ENCODE measurements around the gene GSK3A.
A peak's percentile ranks its signal among the peaks of the same experiment; 100 is the strongest.

Gene GSK3A

DNA sequence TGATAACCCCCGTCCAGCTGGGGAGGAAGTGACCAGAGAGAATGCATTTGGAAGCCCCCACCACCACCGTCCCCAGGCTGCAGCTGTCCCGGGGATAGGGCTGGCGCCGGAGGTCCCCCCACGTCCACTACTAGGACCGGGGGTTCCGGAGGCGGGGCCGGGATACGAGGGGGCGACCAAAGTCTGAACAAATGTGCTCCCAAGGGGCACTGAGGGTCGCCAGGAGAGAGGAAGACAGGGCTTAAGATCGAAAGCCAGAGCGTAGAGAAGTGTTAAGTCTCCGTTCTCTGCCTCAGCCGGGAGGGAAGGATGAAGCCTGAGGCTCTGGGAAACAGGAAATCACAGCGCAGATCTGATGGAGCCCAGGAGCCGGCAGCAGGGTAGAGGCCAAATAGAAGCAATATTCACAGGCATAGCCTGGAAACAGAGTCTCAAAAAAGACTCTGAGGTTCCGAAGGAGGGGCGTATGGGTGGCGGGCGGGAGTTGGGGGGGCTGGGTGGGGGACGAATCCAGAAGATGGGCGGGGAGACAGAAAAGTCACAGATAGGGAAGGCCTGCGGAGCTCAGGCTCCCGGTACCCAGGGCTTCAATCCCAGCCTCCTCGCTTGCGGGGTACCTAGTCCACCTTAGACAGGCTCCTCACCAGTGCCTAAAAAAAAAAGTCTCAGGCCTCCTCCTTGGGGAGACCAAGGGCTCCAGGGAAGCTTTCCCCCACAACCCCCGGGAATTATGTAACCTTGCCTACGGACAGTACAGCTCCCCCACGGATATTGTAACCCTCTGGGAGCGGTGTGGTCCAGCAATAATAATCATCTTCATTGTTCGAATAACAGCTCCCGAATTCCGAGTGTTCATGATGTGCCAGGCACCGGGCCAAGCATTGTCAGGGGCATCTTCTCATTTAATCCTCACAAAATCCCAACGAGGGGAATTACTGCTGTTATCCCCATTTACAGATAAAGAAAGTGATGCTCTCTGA, 13.7 kb upstream of the GSK3A start:
- DNase-seq (ENCODE audit: low read depth, low spot score): peak; percentile 54
- in situ Hi-C loops (cut with HindIII; ENCODE audit: low sequenced_read_pairs): no loop called here
- peak overlapping the region; percentile 53 for H3K4me3 ChIP-seq (ENCODE audit: low read depth, low read length)
- TF ChIP-seq, protein P1, sequence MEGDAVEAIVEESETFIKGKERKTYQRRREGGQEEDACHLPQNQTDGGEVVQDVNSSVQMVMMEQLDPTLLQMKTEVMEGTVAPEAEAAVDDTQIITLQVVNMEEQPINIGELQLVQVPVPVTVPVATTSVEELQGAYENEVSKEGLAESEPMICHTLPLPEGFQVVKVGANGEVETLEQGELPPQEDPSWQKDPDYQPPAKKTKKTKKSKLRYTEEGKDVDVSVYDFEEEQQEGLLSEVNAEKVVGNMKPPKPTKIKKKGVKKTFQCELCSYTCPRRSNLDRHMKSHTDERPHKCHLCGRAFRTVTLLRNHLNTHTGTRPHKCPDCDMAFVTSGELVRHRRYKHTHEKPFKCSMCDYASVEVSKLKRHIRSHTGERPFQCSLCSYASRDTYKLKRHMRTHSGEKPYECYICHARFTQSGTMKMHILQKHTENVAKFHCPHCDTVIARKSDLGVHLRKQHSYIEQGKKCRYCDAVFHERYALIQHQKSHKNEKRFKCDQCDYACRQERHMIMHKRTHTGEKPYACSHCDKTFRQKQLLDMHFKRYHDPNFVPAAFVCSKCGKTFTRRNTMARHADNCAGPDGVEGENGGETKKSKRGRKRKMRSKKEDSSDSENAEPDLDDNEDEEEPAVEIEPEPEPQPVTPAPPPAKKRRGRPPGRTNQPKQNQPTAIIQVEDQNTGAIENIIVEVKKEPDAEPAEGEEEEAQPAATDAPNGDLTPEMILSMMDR (IDR thresholded peaks at IDR 0.05; ENCODE audit: low read depth, low read length): no peak

DNA sequence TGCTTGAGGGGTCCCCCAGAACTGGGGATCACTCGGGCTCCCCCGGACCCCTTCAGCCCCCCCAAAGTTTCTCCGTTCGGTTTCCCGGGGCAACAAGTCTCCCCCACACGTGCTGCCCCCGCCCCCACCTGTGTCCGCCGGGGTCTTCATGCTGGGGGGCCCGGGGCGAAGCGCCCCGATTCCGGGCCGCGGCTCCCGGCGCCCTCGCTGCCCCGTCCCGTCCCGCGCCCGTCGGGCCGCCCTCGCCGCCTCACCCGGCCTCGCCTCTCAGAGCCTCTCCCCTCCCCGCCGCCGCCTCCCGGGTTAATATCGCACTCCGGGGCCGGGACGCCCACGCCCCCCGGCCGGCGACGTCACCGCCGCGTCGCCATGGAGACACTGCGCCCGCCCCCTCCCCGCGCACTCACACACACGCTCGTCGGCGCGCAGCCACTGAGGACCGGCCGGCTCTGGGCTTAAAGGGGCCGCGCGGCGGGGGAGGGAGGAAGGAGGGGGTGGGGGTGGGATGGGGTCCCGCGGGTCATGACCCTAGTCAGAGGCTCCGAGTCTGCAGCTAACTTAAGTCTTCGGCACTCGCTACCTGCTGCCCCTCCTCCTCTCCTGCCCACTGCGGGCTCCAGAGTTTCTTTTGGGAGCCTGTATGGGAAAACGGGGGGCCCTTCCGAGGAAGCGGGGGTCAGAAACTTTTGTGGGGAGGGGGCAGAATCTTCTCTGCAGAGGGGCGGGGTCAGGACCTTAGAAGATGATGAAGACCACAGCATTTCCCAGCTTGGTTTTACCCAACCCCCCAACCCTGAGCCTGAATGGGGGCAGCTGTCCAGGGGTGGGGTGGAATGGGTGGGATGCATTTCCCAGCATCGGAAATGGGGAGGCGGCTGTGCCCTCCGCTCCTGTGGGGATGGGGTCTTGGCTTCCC, 12.7 kb upstream of the GSK3A start, which contains the start of gene ERF:
ERF (minus strand) TSS at position 279 of the 916 bp plus-strand sequence; CDS start at position 150, 129 bp downstream.
- in situ Hi-C loops (cut with HindIII; ENCODE audit: low sequenced_read_pairs): no loop called here
- TF ChIP-seq, protein P1 (IDR thresholded peaks at IDR 0.05; ENCODE audit: low read depth, low read length): no peak
- DNase-seq (ENCODE audit: low read depth, low spot score): peak; percentile 92
- peak within 1 kb of the TSS; percentile 98 for H3K4me3 ChIP-seq (ENCODE audit: low read depth, low read length)

DNA sequence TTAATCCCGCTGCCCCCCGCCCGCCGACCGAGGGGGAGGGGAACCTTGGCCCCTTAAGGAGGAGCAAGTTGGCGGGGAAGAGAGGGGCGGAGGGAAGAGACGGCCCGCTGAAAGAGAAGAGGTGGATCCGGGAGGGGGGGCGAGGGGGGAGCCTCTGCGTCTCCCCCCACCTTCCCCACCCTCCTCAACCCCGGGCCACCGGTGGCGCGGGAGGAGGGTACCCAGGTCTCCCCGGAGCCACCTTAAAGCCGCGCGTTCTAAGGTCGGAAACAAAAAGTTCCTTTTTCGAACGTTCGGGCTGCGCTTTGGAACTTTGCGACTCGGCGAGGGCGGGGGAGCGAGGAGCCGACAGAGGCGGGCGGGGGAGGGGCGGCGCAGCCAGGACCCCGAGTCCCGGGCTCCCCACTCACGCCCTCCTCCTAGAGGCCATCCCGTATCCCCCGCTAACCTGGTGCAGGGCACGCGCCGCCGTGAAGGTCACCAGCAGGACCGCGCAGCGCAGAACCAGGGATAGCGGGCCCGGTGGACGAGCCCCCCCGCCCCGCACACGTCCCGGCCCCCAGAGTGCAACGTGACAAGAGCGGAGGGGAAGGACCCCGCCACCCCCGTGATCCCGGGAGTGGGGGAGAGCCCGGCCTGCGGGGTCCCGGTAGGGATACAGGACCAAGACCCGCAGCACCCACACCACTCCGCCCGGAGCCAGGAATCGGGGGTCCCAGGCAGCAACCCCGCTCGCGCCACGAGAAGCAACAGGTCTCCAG, 11.9 kb upstream of the GSK3A start:
- peak; percentile 68 for DNase-seq (ENCODE audit: low read depth, low spot score)
- TF ChIP-seq, protein P1 (IDR thresholded peaks at IDR 0.05; ENCODE audit: low read depth, low read length): no peak
- peak overlapping the region; percentile 98 for H3K4me3 ChIP-seq (ENCODE audit: low read depth, low read length)
- in situ Hi-C loops (cut with HindIII; ENCODE audit: low sequenced_read_pairs): no loop called here

DNA sequence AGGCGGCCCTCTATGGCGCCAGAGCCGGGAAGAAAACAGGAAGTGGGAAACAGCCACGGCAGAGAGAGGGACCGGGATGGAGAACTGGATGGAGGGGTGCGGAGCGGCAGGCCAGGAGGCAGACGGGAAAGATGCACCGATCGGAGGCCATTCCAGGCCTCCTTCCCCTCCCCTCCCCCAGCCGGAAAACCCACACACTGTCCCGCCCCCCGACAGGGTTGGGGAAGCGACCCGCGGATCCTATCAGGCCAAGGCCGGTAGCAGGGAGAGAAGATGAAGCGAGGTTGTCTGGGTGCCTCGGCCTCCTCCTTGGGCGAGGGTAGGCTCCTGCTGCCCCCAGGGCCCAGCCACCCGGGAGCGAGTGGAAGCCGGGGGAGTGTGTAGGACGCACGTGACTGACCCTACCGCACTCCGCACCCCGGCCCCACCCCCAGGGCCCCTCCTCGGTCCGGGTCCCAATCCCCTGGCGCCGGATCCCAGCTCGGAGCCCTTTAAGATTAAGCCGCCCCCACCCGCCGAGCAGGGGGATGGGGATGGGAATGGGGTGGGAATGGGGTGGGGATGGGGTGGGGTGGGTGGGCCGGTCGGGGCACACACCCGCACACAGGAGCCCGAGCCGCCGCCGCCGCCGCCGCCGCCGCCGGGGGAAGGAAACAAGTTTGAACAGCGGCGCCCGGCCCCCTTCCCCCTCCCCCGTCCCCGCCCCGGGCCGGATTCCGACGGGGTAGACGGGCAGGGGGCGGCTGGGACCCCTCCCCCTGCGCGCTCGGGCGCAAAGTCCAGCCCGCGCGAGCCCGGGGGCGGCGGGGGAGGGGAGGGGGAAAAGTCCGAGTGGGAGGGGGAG, 11.1 kb upstream of the GSK3A start:
- H3K4me3 ChIP-seq (ENCODE audit: low read depth, low read length): peak overlapping the region; percentile 98
- DNase-seq (ENCODE audit: low read depth, low spot score): peak; percentile 28
- TF ChIP-seq, protein P1 (IDR thresholded peaks at IDR 0.05; ENCODE audit: low read depth, low read length): no peak
- in situ Hi-C loops (cut with HindIII; ENCODE audit: low sequenced_read_pairs): no loop called here

DNA sequence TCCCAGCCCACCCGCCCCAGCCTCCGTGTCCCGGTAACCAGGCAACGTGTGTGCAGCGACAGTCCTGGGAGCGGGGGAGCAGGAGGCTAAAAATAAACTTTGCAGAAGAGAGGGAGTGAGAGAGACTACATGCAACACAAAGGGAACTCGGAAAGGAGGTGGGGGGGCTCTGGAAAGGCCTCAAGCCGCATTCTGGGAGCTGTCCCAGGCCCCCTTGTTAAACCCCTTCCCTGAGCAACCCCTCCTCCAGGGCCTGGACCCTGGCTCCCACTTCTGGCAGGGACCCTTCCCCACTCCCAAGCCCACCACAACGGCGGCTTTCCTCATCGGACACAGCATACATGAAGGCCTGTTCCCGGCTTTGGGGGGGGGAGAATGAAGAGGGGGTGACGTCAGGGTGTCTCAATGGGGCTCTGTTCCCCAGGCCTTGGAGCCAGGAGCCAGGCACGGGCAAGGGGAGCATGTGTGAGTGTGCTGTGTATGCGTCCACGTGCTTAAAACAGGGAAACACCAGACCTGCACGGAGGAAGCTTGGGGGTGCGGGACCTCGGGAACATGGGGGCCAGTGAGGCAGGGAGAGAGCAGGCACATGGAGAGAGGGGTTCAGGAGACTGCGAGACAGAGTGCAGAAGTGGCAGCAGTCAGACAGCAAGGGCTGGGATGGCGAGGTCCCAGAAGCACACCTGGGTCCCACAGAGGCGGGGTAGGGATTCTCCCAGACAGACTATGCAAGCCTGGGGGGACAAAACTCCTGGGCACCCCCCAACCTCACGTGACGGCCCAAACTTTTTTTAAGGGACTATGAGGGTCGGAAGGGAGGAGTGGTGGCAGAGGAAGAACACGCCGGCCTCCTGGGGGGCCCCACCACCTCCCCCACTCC, 10.2 kb upstream of the GSK3A start:
- H3K4me3 ChIP-seq (ENCODE audit: low read depth, low read length): peak overlapping the region; percentile 98
- peak; percentile 49 for DNase-seq (ENCODE audit: low read depth, low spot score)
- in situ Hi-C loops (cut with HindIII; ENCODE audit: low sequenced_read_pairs): no loop called here
- TF ChIP-seq, protein P1 (IDR thresholded peaks at IDR 0.05; ENCODE audit: low read depth, low read length): no peak
